IPS-15b (cell line): Measurements from ENCODE around the gene FAM110D.

Source experiments
- H3K27me3 ChIP-seq: one replicate; pipeline ENCODE4 v1.6.1; 2013; ENCODE audit warnings: low read length; ENCODE audit not compliant: control insufficient read depth, insufficient read depth
- H3K36me3 ChIP-seq: one replicate; pipeline ENCODE4 v1.6.1; 2013; ENCODE audit warnings: low read length; ENCODE audit not compliant: control insufficient read depth, insufficient read depth
- H3K4me1 ChIP-seq: one replicate; pipeline ENCODE4 v1.6.1; 2013; ENCODE audit warnings: mild to moderate bottlenecking, low read length; ENCODE audit not compliant: control insufficient read depth, insufficient read depth
- H3K4me3 ChIP-seq: one replicate; pipeline ENCODE4 v1.5.1; 2013; ENCODE audit warnings: low read depth, low read length
- H3K9ac ChIP-seq: one replicate; pipeline ENCODE4 v1.6.1; 2013; ENCODE audit warnings: low read depth, mild to moderate bottlenecking, low read length
- H3K9me3 ChIP-seq: one replicate; pipeline ENCODE4 v1.6.1; 2013; ENCODE audit warnings: mild to moderate bottlenecking, low read length; ENCODE audit not compliant: control insufficient read depth, insufficient read depth

Gene FAM110D

DNA sequence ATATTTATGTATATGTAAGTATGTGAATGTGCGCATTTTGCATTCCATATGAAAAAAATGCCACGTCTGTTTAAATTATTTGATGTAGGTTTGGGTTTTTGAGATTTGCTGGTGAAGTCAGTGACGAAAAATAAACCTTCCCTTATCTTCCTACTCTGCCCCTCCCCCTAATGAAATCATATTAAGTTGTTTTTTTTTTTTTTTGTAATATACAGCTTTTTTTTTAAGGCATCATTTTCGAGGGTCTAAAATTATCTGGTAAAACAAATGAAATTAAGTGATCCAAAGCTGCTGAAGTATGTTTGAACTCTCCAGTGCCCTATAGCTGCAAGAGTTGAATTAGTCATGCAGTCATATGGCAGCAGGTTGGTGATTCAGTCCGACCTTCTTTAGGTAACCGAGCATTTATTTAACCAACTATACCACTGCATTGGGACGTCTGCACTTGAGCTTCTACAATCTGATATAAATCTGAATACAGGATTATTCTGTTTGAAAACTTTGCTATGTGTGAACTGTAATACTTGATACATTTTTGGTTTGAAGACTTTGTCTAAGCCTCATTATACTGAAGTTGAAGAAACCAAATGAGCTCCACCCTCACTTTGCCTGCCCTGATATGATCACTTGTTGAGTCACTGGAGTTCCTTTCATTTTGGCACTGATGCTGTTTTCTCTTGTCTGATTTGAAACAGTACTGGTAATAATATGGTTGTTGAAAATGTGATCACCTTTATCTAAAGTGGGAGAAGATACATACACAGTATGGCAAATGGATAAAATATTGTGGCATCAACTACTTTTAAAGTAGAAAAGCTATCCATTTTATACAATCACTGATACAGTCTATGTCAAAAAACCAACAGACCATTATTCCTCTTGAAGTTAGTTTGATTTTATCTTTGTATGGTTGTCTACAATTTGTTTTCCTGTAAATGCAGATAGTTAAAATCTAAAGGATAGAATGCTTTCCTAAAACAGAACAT lies 35.6 kb upstream of the FAM110D start:
- Histone ChIP-seq H3K27me3 (no peaks in the 10 kb centered on the region), H3K4me1 (peaks cover 4% of the 10 kb centered on the region), H3K9me3 (no peaks in the 10 kb centered on the region), H3K9ac (no peak overlapping the region), H3K4me3 (no peak overlapping the region), H3K36me3 (no peaks in the 10 kb centered on the region)

DNA sequence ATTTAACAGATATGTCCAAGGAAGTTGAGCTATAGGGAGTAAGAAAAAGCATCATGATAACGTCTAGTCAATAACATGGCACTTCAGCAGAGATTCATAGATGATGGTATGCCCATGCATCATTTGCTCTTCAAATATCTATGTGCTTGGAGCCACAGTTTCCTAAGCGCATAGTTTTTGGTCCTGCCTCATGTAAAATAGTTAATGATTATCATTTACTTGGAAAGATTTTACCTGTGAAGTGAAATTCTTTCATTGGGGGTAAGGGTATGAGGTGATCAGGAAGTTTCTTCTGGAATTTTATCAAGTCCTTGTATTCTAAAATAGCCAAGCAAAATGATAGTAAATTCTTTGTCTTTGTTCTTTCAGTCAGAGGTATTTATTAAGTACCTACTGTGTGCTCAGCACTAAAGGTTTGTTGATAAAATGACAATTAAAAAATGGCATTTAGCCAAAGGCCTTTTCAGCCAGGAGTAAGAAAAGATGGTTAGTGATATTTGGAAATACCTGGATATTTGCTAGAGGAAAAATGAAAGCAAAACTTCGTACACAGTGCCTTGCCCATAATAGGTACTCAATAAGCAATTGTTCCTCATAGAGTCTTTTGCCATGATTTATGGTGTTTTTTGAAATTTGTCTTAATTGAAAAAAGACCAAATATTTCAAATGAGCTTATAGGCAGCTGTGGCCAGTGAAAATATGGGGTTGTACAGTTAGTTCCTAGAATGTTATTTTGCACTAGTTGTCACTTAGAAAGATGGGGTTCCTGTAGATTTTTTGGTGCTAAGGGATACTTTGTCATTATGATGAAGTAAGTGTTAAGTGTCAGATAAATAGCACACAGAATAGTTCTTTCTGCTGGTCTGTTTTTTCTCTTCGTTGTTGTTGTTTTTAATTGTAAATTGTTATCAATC lies 34.2 kb upstream of the FAM110D start:
- no peak overlapping the region for H3K4me3 ChIP-seq
- no peaks in the 10 kb centered on the region for H3K36me3 ChIP-seq
- no peaks in the 10 kb centered on the region for H3K9me3 ChIP-seq
- no peak overlapping the region for H3K9ac ChIP-seq
- peaks cover 4% of the 10 kb centered on the region for H3K4me1 ChIP-seq
- no peaks in the 10 kb centered on the region for H3K27me3 ChIP-seq

DNA sequence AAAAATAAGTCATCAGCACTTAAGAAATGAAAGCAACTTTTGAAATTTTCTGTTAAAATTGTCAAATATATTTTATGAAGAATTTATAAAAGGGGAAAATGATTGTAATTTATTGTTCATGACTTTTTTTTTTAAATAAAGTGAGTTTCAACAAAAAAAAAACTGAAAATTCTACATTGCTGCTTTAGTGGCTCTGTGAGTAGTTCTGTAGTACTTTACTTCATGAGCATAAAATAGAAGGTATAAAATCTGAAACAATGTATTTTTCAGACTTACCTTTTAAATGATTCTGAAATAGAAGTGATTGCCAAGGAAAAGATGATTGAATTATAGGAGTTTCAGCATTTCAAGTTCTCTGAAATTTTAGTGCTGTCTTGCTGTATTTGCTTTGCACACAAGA lies 33.5 kb upstream of the FAM110D start:
- Histone ChIP-seq H3K4me1 (peaks cover 4% of the 10 kb centered on the region), H3K9ac (no peak overlapping the region)

DNA sequence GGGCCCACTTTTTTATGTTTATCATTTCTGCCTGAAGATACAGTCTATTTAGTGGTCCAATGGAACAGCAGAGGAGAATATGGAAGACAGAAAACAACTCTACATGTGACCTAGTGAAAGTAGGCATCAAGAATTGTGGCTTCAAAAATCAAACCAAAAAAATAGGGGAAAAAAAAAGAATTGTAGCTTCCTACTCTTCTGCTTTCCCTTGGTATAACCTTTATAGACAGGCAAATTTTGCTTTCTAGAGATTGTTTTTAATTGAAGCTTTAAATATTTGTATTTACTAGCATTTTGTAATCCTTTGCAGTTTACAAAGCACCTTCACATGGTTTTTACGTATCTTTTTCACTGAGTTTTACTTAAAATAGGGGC lies 32.9 kb upstream of the FAM110D start:
- no peaks in the 10 kb centered on the region for H3K27me3 ChIP-seq
- H3K4me1 ChIP-seq: peaks cover 4% of the 10 kb centered on the region
- no peak overlapping the region for H3K9ac ChIP-seq

More for the DNA sequence above, 33.5 kb upstream of the FAM110D start:
- Histone ChIP-seq H3K4me3 (no peak overlapping the region), H3K36me3 (no peaks in the 10 kb centered on the region), H3K27me3 (no peaks in the 10 kb centered on the region), H3K9me3 (no peaks in the 10 kb centered on the region)

DNA sequence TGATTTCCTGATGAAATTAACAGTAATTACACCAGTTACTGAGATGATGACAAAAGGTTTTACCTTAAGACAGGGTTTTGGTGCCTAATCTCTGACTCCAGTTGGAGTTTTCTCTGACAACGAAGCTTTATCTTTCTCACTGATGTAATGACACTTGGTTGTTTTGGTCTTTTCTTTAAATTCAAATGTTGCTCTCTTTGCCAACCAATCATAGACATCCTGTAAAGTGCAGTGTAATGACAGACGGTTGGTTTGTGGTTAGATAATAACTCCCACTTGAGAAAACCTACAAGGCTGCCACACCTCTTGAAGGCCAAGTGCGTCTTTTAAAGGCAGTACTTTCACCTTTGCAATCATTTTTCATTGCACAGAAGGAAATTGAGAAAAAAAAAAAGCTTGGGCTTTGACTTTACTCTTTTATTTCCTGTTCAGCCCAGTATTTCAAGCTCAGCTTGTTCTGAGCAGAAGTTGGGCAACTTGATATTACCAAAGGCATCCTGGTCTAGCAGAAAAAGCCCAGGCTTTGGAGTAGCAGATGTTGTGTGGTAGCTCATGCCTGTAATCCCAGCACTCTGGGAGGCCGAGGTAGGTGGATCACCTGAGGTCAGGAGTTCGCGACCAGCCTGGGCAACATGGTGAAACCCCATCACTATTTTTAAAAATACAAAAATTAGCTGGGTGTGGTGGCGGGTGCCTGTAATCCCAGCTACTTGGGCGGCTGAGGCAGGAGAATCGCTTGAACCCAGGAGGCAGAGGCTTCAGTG lies 32.4 kb upstream of the FAM110D start:
- peaks cover 4% of the 10 kb centered on the region for H3K4me1 ChIP-seq
- H3K27me3 ChIP-seq: no peaks in the 10 kb centered on the region
- no peaks in the 10 kb centered on the region for H3K9me3 ChIP-seq
- no peaks in the 10 kb centered on the region for H3K36me3 ChIP-seq
- H3K4me3 ChIP-seq: no peak overlapping the region
- H3K9ac ChIP-seq: no peak overlapping the region

More for the DNA sequence above, 32.9 kb upstream of the FAM110D start:
- no peaks in the 10 kb centered on the region for H3K9me3 ChIP-seq
- H3K4me3 ChIP-seq: no peak overlapping the region
- no peaks in the 10 kb centered on the region for H3K36me3 ChIP-seq

DNA sequence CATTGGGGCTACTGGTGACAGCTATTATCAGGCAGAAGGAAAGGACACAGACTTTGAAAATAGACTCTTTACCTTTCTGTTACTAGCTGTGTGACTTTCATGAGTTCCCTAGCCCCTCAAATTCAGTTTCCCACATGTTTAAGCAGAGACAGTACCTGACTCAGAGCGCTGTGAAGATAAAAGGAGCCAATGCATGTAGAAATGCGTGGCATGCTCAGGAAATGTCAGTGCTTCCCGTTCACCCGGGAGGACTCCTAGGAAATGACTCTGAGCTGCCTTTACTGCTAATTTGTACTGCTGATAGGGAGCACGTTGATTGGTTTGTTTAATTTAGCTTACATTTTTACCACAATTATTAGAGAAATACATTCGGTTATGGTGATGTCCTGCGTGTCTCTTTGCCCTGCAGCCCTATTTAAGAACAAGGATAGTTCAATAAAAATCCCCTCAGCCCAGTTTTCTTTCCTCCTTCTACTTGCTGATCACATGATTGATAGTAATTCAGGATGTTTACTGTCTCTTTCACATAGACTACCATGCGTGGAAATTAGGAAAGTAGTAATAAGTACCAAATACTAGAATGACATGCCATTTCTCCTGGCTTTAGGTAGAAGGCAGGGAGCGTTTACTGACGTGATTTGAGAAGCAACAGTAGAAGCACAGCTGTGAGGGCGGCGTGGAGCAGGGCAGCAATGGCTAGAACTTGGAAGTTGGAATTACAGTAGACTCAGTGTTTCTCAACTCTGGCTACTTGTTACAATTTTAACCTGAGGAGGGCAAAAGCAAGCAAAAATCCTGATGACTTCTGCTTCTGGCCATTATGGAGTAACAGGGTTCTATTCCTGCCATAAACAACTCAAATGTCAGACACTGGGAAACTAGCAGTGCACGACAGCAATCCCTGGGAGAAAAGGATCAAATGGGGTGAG lies 31.4 kb upstream of the FAM110D start:
- Histone ChIP-seq H3K4me1 (peaks cover 4% of the 10 kb centered on the region), H3K9ac (no peak overlapping the region), H3K9me3 (no peaks in the 10 kb centered on the region), H3K27me3 (no peaks in the 10 kb centered on the region), H3K36me3 (no peaks in the 10 kb centered on the region), H3K4me3 (no peak overlapping the region)

DNA sequence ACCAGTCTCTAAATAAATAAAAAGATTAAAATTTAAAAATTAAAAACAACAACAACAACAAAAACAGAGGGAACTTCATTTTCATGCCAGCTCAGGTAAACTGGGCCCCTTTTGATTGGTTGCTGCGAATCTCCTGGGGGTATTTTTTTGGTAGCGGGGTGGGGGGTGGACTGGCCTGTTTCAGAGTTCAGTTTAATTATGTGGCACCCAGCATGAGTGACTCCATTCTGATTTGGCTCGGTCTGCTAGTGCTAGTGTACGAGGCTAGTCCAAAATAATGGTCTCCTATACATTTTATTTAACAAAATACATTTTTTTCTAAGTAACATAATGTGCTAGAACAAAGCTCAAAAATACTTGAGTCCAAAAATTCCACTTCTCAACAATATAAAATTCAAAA lies 29.1 kb upstream of the FAM110D start:
- Histone ChIP-seq H3K4me1 (peaks cover 4% of the 10 kb centered on the region), H3K9me3 (no peaks in the 10 kb centered on the region), H3K4me3 (no peak overlapping the region)

DNA sequence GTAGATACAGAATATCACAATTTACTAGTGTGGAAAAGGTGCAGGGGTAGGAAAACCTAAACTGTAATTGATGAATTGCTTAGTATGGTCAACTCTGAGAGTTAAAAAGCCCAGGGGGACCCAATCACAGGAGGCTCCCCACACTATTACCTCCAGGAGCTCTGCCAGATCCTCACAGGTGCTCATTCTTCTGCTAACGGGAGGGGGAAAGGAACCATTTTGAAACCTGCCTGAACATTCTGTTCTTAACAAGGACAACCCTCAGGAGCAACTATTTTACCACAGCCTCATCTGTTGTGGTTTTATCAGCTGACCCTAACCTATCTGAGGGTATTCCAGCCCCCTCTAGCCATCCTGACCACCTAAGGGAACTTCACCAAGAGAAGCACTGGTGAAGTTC lies 28.2 kb upstream of the FAM110D start:
- H3K9ac ChIP-seq: no peak overlapping the region
- no peak overlapping the region for H3K4me3 ChIP-seq
- H3K36me3 ChIP-seq: no peaks in the 10 kb centered on the region
- H3K9me3 ChIP-seq: no peaks in the 10 kb centered on the region
- H3K4me1 ChIP-seq: peaks cover 4% of the 10 kb centered on the region
- no peaks in the 10 kb centered on the region for H3K27me3 ChIP-seq

More for the DNA sequence above, 29.1 kb upstream of the FAM110D start:
- Histone ChIP-seq H3K9ac (no peak overlapping the region), H3K27me3 (no peaks in the 10 kb centered on the region), H3K36me3 (no peaks in the 10 kb centered on the region)

DNA sequence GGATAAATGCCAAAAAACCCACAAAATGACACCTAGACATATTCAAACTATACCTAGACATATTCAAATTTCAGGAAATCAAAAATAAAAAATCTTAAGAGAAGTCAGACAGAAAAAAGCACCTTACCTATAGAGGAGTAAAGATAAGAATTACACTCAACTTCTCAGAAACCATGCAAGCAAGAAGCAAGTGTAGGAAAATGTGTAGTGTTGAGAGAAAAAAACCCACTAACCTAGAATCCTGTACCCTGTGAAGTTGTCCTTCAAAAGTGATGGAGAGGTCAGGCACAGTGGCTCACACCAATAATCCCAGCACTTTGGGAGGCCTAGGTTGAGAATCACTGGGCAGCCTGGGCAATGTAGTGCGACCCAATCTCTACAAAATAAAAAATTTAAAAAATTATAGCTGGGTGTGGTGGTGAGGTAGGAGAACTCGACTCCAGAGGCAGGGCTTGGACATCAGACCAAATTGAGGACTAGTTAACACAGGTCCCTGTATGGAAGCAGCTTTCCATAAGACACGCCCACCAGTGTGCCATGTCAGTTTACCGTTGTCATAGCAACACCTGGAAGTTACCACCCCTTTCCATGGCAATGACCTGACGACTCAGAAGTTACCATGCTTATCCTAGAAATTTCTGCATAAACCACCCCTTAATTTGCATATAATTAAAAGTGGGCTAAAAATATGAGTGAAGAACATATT lies 26.6 kb upstream of the FAM110D start:
- Histone ChIP-seq H3K9ac (no peak overlapping the region), H3K36me3 (no peaks in the 10 kb centered on the region), H3K27me3 (no peaks in the 10 kb centered on the region), H3K4me3 (no peak overlapping the region), H3K9me3 (no peaks in the 10 kb centered on the region), H3K4me1 (no peaks in the 10 kb centered on the region)

DNA sequence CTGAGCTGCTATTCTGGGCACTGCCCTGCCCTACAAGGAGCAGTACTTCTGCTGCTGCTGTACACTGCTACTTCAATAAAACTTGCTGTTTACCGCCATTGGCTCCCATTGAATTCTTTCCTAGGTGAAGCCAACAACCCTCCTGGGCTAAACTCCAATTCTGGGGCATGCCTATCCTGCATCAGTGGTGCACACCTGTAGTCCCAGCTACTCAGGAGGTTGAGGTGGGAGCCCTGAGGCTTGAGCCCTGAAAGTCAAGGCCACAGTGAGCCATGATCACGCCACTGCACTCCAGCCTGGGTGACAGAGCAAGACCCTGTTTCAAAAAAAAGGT lies 26.1 kb upstream of the FAM110D start:
- H3K9ac ChIP-seq: no peak overlapping the region
- no peak overlapping the region for H3K4me3 ChIP-seq
- no peaks in the 10 kb centered on the region for H3K4me1 ChIP-seq
- H3K27me3 ChIP-seq: no peaks in the 10 kb centered on the region
- H3K36me3 ChIP-seq: no peaks in the 10 kb centered on the region
- H3K9me3 ChIP-seq: no peaks in the 10 kb centered on the region
